HUDEP-2 (cell line): ENCODE results near the gene NMRK1.

ENCODE experiments used
- DNase-seq, 76 experiments: peaks; one replicate each; lab custom pipeline; 2025; ENCODE audit not compliant: unreplicated experiment in 76 of 76; lab: John Stamatoyannopoulos, UW

NMRK1 gene

DNA sequence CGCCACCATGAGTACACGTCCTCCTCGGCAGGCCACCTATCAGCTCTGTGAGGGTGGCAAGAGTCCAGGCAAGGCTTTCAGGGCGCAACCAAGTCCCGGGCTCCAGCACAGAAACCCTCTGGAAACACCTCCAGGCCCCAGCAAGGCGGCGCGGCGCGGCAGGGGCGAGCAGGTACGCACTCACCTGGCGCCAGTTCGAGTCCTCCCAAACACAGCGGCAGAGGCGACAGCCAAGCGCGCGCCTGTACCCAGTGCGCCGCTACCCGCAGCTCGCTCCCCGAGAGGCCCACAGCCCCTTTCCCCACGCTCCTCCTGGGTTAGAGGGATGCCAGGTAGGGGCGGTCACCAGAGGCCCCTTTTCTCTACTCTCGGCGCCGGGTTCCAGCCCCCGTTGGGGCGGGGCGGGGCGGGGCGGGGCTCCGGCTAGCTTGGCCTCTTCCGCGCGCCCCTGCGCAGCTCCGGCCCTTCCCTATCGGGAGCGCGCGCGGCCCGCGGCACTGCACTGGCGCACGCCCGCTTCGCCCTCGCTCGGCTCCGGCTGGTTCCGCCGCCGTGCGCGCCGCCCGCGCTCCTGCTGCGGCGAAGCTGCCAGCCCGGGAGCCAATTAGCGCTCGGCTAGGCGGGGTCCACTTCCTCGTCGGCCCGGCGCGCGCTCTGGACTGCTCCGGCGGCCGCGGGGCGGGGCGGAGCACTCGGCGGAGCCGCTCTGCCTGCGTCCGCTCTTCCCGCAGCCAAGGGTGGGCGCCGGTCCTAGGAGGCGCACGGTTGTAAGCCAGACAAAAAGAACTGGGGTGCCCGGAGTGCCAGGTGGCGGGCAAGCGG lies at the start of gene NMRK1, which contains the start of gene OSTF1:
NMRK1 (minus strand) TSS at position 332 of the 822 bp plus-strand sequence. CDS start 5,040 bp downstream, outside the sequence.
OSTF1 (plus strand) TSS at position 691 of the 822 bp plus-strand sequence. CDS start 179 bp downstream, outside the sequence.
- DNase-seq: peak in 75 of 76 experiments; percentile 9 to 94 (median 87)

DNA sequence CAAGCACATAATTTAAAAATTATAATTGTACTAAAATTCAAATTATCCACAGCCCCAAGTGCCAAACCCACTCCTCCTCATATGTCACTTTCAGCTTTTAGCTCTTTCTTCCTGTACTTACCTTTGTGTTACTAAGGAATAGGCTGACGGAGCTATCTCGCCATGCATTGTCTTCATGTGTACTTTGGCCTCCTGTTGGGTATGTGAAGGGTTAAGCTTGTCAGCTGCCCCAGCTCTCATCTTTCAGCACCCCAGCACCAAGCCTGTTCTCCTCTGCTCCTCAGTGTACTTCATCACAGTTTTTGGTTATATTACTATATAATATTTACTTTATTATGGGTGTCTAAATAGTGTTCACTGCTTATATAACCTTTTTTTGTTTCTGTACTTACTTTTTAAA lies 46.5 kb upstream of the NMRK1 start:
- no peak for DNase-seq

DNA sequence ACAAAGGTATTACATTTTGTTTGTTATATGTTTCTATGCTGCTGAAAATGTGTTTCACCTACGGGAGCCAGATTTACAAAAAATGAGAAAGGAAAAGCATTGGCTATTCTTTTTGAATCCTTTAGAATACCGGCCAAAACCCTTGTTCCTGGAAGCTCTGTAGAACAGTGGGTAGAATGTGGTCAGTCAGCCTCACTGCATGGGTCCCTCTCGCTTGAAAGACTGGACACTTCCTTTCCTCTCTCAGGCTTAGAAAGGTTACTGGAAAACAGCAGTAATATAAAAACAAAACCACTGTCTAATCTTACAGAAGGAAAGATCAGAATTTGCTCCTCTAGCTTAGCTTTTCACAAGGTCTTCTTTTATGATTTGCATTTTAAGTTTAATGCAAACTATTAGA lies 45.4 kb upstream of the NMRK1 start:
- no peak for DNase-seq

DNA sequence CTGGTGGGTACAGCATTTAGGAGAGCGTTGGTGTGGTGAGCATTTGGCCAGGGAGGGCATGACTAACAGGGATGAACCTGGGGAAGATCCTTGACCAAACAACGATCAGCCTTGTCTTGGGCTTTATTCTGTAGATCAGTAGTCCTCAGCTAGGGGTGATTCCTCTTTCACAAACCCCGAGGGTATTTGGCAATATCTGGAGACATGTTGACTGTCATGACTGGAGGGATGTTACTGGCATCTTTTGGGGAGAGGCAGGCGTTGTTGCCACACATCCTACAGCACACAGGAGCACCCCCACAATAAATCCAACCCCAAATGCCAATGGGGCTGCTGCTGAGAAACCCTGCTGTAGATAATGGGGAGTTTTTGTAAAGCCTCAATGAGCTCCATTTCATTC lies 44.3 kb upstream of the NMRK1 start:
- DNase-seq: no peak

DNA sequence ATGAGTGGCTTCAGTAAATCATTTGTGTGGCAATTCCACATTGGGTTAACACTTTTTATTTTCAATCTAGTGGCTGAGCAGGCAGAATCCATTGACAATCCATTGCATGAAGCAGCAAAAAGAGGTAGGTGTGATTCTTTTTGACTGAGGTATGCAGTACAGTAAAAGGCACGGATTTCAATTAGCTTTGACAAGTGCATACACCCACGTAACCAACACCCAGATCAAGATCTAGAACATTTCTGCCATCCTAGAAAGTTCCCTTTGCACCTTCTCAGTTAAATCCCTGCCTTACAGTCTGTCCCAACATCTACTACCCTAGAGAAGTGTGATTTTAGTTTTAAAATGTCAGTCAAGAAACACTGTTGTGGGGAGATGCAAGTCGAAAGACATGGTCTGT lies 43.7 kb upstream of the NMRK1 start:
- no peak for DNase-seq

DNA sequence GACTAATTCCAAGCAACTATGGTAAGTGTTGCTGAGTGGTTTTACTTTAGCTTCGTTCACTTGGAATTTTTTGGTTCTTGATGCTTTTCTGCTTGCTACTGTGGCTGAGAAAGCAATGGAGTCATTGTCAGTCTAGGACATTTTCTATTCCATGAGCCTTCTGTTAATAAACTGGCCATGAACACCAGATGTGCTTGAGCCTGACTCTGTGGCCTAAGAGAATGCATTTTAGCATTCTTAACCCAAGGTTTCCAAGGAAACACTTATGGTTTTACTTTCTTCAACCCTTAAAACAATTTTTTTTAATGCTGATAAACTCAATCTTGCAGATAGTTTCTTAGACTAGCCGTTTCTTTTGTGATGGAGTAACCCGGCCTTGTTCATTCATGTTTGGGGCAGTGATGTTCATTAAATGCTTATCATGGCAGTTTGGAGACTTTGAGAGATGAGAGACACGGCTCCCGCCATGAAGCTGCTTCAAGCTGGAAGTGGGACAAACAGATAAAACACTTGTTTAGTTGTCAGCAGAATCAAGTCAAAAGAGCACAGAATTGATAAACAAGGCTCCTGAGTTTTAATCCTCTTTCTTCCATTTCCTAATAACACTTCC lies 42.8 kb upstream of the NMRK1 start:
- no peak for DNase-seq

DNA sequence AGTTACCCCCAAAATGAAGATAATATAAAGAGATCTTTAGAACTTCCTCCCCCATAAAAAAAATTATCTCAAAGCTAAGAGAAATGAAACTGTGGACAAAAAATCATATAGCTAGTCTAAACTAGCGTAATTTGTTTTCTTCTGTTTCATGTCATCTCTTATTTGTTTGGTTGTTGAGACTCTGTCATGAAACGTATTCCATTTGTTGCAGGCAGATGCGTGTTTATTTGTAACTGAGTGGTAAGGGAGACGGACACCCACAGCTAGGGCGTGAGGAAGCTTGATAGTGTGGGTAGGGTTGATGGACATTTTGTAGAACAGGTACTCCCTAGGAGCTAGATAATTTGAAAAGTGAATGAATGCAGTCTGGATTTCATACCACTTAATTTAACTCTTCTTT lies 42.2 kb upstream of the NMRK1 start:
- no peak for DNase-seq

DNA sequence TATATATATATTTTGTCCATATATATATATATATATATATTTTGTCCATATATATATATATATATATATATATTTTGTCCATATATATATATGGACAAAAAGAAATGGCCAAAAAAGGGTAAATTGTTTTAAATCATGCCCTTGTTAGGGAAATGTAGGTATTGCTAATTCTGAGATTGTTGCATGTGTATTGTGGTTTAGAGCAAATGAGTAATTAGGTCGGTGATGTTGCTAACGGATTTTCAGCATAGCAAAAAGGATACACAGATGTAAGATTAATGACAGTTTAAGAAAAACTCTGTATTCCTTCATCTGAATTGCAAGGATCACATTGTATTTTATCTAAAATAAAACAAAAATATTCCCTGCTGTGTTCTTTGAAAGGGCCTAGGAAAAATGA lies 40.6 kb upstream of the NMRK1 start:
- no peak for DNase-seq

DNA sequence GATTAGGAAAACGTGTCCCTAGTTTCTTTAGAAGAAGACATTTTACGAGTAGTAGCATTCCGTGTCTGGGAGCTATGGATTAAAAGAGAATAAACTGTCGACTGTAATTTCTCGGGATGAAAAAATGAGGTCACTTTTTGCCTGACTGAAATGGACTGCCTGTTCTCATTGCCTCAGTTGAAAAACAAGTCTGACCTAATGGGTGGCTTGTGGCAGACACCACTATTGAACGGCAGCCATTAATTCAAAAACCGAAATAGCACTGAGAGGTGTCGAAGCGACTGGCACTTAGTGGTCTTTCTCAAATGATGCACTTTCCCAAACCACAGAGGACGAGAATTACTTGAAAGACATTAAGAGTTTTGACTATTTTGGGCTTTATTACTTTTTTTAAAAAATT lies 35.7 kb upstream of the NMRK1 start:
- no peak for DNase-seq

DNA sequence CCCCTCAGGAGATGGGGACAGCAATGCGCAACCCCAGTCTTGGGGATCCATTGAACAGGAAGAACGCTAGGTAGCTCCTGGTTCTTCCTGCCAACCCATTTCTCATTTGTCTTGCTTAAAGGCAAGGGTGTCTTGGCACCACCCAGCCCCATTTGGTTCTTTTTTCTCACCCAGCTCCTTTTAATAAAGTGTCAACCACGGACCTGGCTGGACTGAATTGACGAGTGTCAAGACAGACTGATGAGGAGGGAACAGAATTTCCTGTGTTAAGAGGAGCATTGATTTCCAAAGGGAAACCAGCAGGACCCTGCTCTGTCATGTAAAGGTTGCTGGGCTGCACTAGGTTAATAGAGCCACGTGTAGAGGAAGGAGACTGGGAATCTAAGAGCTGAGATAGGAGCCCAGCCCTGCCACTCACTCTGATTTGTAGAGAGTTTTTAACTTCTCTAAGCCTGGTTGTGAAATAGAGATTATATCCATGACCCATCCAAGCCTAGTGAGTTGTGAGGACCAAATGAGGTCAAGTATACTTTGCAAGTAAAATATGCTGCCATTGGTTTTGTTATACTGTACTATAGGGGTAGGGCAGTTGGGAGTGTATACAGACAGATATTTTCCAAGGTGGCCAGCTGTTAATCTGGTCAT lies 34.1 kb upstream of the NMRK1 start:
- no peak for DNase-seq

DNA sequence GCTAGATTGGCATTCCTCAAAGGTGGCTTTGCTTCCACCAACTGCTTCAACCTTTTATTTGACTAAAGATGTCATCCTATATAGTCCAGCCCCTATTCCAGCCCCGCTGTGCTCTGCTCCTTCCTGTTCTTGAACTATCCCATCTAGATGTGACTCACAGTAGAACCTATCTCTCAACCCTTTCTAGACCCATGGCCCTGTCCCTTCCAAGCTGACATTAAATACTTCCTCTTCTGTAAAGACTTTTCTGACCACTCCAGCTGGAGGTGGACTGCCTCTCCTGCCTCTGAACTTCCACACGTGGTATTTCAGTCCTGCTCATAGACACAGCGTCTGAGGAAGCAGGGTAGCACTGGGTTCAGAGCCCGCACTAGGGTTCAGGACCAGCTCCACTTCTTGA lies 32.7 kb upstream of the NMRK1 start:
- no peak for DNase-seq

DNA sequence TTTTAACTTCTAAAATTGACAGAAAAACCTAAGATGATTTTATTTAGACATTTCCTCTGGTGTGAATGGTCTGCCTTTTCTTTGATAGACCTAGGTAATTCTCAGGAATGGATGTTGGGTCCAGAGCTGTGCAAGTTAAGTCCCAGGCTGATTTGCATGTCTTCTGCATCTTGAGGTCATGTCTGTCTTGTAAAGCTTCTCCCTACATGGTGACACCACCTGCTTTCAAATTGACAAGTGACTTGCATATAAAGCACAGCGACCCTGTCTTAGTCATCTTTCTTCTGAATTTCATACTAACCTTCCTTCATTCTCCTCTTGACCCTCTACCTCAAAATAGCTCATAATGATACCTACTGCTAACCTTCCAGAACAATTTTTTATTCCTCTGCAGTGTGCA lies 29.6 kb upstream of the NMRK1 start:
- DNase-seq: no peak

DNA sequence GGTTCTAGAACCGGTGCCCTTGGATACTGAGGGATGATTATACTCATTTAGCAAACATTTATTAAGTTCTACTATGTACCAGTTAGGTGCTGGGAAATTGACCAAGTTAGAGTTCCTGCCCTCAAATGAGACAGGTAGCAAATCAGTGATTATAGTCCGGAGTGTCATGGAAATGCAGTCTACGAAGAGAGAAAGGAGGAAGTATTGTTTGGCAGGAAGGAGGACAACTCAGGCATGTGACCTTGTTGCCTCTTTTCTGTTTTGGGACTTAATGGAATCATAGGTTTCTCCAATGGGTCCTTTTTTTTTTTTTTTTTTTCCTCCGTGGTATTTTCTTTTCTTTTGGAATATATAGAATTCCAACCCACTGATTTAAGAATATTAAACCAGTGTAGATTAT lies 28.4 kb upstream of the NMRK1 start:
- DNase-seq: no peak

DNA sequence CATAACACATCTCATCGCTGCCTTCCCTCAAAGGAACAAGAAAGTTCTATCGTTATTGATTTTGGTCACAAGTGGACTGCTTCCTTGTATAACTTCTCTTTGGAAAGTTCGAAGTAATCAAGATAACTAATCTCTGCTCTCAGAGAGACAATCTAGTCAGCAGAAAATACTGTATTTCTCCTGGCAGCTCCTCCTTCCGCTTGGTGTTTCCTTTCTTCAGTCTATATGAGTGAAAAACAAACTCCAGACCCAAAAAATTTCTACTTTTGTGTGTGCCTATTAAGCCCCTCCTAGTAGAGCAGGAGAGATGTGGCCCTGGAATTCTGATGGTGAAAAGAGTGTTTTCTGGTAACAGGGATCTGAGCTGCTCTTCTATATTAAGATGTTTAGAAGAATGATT lies 24.8 kb upstream of the NMRK1 start:
- no peak for DNase-seq

DNA sequence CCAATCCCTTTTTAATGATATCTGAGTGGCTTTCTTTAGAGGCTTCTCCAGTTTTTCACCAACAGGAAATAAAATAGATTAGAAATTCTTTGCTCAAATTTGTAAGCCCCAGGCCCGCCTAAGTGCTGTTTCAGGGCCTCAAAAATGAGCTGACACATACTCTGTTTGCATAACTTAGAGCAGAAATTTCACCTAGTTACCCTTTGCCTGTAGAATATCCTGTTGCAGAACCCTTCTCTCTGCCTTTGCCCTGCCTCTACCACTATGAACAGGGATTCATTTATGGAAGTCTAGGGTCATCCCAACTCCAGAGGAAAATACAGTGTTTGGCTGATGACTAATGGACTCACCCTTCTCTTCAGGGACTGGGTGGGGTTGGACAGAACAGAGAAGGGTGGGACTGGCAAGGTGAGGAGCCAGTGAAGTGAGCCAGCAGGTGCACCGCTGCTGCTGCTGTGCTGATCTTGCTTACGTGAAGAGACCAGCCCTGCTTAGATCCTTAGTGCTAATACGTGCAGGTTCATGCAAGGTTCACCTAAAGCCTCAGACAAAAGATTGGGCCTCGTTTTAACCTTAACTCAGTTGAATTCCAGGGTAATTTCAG lies 23.2 kb upstream of the NMRK1 start:
- no peak for DNase-seq

DNA sequence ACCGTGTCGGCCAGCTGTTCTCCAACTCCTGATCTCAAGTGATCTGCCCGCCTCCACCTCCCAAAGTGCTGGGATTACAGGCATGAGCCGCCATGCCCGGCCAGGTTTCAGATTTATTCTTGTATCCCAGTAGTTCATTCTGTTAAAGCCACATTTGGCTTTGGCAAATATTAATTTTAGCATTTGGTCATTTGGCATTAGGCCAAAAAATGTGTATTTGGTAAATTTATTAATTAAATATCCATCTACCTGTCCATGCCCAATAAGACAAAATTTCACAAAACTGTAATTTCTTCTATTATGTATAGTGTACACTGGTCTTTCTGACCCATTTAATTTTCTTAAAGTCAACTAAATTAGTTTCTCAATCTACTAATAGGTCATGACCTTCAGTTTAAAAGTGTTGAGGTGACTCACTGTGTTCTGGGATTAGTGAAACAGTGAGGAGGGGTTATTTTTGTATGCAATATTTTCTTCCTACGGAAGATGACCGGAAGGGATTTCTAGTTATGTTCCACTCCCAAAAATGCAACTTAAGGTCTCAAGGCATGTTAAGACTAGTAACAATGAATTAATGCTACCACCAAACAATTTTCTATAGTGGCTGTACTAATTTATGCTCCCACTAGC lies 21.4 kb upstream of the NMRK1 start:
- DNase-seq: no peak

DNA sequence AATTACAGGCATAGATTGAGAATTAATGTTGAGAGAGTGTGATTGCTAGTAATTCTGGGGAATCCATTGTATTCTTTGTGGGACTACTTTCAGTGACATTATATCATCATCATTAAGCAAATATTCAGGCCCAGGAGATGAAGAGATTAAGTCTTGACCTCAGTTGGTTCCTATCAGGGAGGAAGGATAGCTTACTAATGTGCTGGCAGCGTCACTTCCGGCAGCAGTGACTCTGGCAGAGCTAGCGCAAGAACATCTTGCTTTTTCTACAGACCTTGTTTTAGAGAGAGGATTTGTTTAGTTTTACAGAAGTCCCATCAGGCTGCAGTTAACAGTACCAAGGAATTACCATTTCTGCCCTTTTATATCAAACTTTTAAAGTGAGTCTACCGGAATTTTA lies 20.6 kb upstream of the NMRK1 start:
- DNase-seq: no peak

DNA sequence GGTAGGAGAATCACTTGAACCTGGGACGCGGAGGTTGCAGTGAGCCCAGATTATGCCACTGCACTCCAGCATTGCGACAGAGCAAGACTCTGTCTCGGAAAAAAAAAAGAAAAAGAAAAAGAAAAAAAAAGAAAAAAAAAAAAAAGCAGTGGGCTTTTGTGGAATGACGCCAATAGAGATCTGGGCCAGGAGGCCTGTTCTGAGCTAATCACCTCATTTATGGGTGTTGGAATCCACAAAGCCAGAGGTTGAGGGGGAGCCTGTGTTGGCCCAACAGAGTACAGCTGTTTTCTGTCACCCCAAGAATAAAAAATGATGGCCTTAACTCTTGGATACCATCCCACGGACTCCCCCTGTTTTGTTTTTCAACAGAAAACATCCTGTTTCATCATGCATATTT lies 18.9 kb upstream of the NMRK1 start:
- DNase-seq: no peak

DNA sequence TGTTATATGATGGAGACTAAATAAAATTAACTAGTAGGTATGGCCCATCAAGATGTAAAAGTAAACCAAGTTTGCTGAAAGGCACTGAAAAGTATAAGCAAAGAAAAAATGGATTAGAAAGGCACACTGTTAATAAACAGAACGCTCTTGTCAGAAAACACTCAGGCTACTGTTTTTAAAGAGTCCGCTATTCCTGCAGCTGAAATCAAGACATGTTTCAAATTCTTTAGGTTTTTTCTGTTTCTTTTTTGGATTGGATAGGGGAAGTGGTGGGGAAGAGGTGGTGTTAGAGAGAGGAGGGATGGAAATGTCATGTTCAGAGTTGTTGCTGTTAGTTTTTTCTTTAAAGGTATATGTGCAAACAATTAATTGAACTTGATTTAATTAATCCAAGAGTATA lies 17.9 kb upstream of the NMRK1 start:
- no peak for DNase-seq

DNA sequence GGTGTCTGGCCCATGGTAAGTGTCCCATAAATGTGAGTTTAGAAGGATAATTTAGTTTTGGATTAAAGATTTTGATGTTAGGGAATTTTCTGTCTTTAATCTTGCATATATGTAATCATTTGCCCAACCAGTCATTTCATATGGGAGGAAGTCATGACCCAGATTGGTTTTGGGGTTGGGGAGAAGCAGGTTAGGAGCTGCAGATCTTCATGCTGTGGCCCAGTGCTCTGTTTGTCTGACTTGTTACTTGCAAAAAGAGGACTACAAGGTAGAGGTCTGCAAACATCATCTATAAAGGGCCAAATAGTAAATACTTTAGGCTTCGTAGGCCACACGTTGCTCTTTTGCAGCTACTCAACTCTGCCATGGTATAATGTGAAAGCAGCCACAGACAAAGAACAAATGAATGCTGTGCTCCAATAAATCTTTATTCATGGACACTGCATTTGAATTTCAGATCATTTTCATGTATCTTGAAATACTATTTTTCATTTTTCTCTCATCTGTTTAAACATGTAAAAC lies 17.1 kb upstream of the NMRK1 start:
- DNase-seq: no peak

DNA sequence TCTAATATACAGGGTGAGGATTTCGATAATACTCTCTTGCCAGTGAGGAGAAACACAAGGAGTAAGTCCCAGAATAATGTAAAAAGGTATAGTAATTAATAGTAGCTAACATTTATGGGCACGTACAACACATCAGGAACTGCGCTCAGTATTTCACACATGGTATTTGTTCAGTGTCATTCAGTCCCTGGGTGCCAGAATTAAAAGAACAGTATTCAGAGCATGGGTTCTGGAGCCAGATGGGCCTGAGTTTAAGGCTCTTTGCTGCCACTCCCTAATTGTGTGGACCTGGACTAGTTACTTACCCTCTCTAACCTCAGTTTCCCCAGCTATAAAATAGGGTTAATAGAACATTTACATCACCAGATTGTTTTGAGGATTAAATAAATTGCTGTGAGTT lies 16.7 kb upstream of the NMRK1 start:
- no peak for DNase-seq
